ENCODE results near the gene ARHGAP18.

Gene ARHGAP18

GRCh38 chr6:129719692-129720091, 9.7 kb upstream of the ARHGAP18 start:
- DNase-seq, result no peak

- no peak for DNase-seq
Measured at GRCh38 chr6:129717277-129717676, 7.3 kb upstream of the ARHGAP18 start.

- no peak for DNase-seq
Measured at GRCh38 chr6:129713806-129714333, 3.9 kb upstream of the ARHGAP18 start.

- no peak for DNase-seq
Measured at GRCh38 chr6:129711271-129711631, 1.3 kb upstream of the ARHGAP18 start.

GRCh38 chr6:129710450-129711270, 683 bp upstream of the ARHGAP18 start:
- DNase-seq, result no peak

GRCh38 chr6:129709196-129709768, 695 bp downstream of the ARHGAP18 start:
- DNase-seq, result no peak

- DNase-seq, result no peak
Measured at GRCh38 chr6:129708496-129709195, 1.3 kb downstream of the ARHGAP18 start.

- DNase-seq, result no peak
Measured at GRCh38 chr6:129707882-129708495, 2.0 kb downstream of the ARHGAP18 start.

- no peak for DNase-seq
Measured at GRCh38 chr6:129707028-129707427, 2.9 kb downstream of the ARHGAP18 start.

- no peak for DNase-seq
Measured at GRCh38 chr6:129705212-129705611, 4.8 kb downstream of the ARHGAP18 start.

GRCh38 chr6:129704708-129705107, 5.3 kb downstream of the ARHGAP18 start:
- DNase-seq, result no peak

GRCh38 chr6:129701721-129702455, 8.1 kb downstream of the ARHGAP18 start:
- no peak for DNase-seq

- DNase-seq, result no peak
Measured at GRCh38 chr6:129700666-129701065, 9.3 kb downstream of the ARHGAP18 start.

- DNase-seq, result no peak
Measured at GRCh38 chr6:129699659-129700058, 10.3 kb downstream of the ARHGAP18 start.

- DNase-seq, result no peak
Measured at GRCh38 chr6:129698430-129698829, 11.5 kb downstream of the ARHGAP18 start.

GRCh38 chr6:129697788-129698187, 12.2 kb downstream of the ARHGAP18 start:
- DNase-seq, result no peak

GRCh38 chr6:129696843-129697242, 13.1 kb downstream of the ARHGAP18 start:
- DNase-seq, result no peak

- DNase-seq, result no peak
Measured at GRCh38 chr6:129696028-129696418, 14.0 kb downstream of the ARHGAP18 start.

GRCh38 chr6:129695373-129696027, 14.5 kb downstream of the ARHGAP18 start:
- DNase-seq, result no peak

GRCh38 chr6:129694036-129694435, 15.9 kb downstream of the ARHGAP18 start:
- DNase-seq, result no peak

GRCh38 chr6:129692467-129692866, 17.5 kb downstream of the ARHGAP18 start:
- DNase-seq, result no peak

- DNase-seq, result no peak
Measured at GRCh38 chr6:129691709-129692108, 18.3 kb downstream of the ARHGAP18 start.
